ENCODE data around the gene CACNA2D3. TPM values are rescaled to one million over a fixed set of nuclear protein-coding genes. Genes with fewer than 3 reads are reported as not detected.
A peak's percentile ranks its signal among the peaks of the same experiment; 100 is the strongest.

CACNA2D3 gene
- total and polyA plus RNA-seq, 2 donors from 2014 or later, result 5.7 to 11.2 TPM

DNA sequence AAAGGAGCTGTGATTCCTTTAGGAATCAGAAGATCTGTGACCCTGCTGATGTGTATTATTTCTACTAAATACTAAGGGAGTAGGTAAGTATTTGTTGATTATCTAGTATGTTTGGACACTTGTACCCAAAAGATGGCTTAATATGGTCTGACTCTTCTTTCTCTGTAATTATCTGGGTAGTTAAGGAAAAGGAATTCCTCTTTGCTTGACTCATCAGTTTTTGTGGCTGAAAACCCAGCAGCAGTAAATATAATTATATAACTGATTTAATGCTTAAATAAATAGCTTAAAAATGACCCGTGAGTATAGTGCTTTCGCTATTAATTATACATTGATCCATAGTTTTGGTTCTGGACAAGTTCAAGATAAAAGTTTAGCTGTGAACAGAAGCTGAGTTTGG is 649.7 kb downstream of the CACNA2D3 start:
- TF ChIP-seq CTCF (IDR thresholded peaks at IDR 0.05; ENCODE audit: borderline replicate concordance, extremely low read depth, insufficient read depth), result no peak
- H3K9me3 ChIP-seq (ENCODE audit: control insufficient read depth in 2 of 3, insufficient read depth in 1 of 3, low read length in 3 of 3), result no peaks in the 10 kb centered on the region
- FAIRE-seq, result no peak

GRCh38 chr3:54772746-54773145 is 650.4 kb downstream of the CACNA2D3 start:
- DNase-seq (peak in 1 of 5 donors; percentile 17), FAIRE-seq (no peak)
- H3K27me3 ChIP-seq (ENCODE audit: control insufficient read depth, insufficient read depth, low read length), result no peaks in the 10 kb centered on the region
- no peaks in the 10 kb centered on the region for H3K4me1 ChIP-seq (ENCODE audit: control insufficient read depth in 2 of 3, insufficient read depth in 2 of 3, low read depth in 1 of 3, low read length in 3 of 3)
- H3K9ac ChIP-seq (ENCODE audit: low read length in 3 of 3), result no peak overlapping the region
- intact Hi-C loops (cut with DNase I), result no loop called here
- TF ChIP-seq CTCF (IDR thresholded peaks at IDR 0.05; ENCODE audit: borderline replicate concordance, extremely low read depth, insufficient read depth), result no peak
- H3K36me3 ChIP-seq (ENCODE audit: control insufficient read depth in 2 of 3, insufficient read depth in 3 of 3, low read length in 3 of 3), result no peaks in the 10 kb centered on the region
- no peaks in the 10 kb centered on the region for H3K9me3 ChIP-seq (ENCODE audit: control insufficient read depth in 2 of 3, insufficient read depth in 1 of 3, low read length in 3 of 3)
- H3K27ac ChIP-seq (ENCODE audit: low read depth in 2 of 2, low read length in 2 of 2), result no peak overlapping the region
- no peak overlapping the region for H3K4me3 ChIP-seq (ENCODE audit: low read length in 3 of 3)

More for the DNA sequence above, 649.7 kb downstream of the CACNA2D3 start:
- Histone ChIP-seq H3K27ac (ENCODE audit: low read depth in 2 of 2, low read length in 2 of 2) (no peak overlapping the region), H3K27me3 (ENCODE audit: control insufficient read depth, insufficient read depth, low read length) (no peaks in the 10 kb centered on the region), H3K4me1 (ENCODE audit: control insufficient read depth in 2 of 3, insufficient read depth in 2 of 3, low read depth in 1 of 3, low read length in 3 of 3) (no peaks in the 10 kb centered on the region), H3K9ac (ENCODE audit: low read length in 3 of 3) (no peak overlapping the region), H3K36me3 (ENCODE audit: control insufficient read depth in 2 of 3, insufficient read depth in 3 of 3, low read length in 3 of 3) (no peaks in the 10 kb centered on the region), H3K4me3 (ENCODE audit: low read length in 3 of 3) (no peak overlapping the region)
- no peak for DNase-seq
- intact Hi-C loops (cut with DNase I), result no loop called here

DNA sequence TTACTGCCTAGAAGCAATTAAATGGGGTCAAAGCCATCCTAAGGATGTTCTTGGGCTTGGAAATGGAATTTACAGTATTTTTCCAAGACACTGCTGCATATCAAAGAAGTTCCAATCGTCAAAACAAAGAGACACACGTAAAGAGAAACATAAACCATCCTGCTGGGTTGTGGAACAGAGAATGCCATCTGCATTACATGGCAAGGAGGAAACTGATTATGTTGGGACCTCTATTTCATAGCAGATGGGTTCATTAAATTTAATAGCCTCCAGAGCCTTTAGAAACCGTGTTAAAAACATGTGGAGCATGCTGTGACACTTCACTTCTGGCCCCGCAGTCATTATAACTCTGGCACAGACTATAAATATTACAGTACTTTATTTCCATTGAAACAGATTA is 650.9 kb downstream of the CACNA2D3 start:
- Histone ChIP-seq H3K4me1 (ENCODE audit: control insufficient read depth in 2 of 3, insufficient read depth in 2 of 3, low read depth in 1 of 3, low read length in 3 of 3) (no peaks in the 10 kb centered on the region), H3K9me3 (ENCODE audit: control insufficient read depth in 2 of 3, insufficient read depth in 1 of 3, low read length in 3 of 3) (no peaks in the 10 kb centered on the region), H3K4me3 (ENCODE audit: low read length in 3 of 3) (no peak overlapping the region), H3K27me3 (ENCODE audit: control insufficient read depth, insufficient read depth, low read length) (no peaks in the 10 kb centered on the region), H3K27ac (ENCODE audit: low read depth in 2 of 2, low read length in 2 of 2) (no peak overlapping the region), H3K9ac (ENCODE audit: low read length in 3 of 3) (no peak overlapping the region), H3K36me3 (ENCODE audit: control insufficient read depth in 2 of 3, insufficient read depth in 3 of 3, low read length in 3 of 3) (no peaks in the 10 kb centered on the region)
- FAIRE-seq (no peak), DNase-seq (peak in 1 of 5 donors; percentile 36)
- TF ChIP-seq CTCF (IDR thresholded peaks at IDR 0.05; ENCODE audit: borderline replicate concordance, extremely low read depth, insufficient read depth), result no peak
- intact Hi-C loops (cut with DNase I), result no loop called here

- no peak for FAIRE-seq
Measured at GRCh38 chr3:54776601-54777000, 654.2 kb downstream of the CACNA2D3 start.

More at GRCh38 chr3:54776601-54777000, 654.2 kb downstream of the CACNA2D3 start:
- intact Hi-C loops (cut with DNase I), result no loop called here
- Histone ChIP-seq H3K9ac (ENCODE audit: low read length in 3 of 3) (no peak overlapping the region), H3K4me1 (ENCODE audit: control insufficient read depth in 2 of 3, insufficient read depth in 2 of 3, low read depth in 1 of 3, low read length in 3 of 3) (peaks cover 0 to 3% (median 0%) of the 10 kb centered on the region in 3 donors), H3K27ac (ENCODE audit: low read depth in 2 of 2, low read length in 2 of 2) (no peak overlapping the region), H3K4me3 (ENCODE audit: low read length in 3 of 3) (no peak overlapping the region), H3K27me3 (ENCODE audit: control insufficient read depth, insufficient read depth, low read length) (no peaks in the 10 kb centered on the region), H3K9me3 (ENCODE audit: control insufficient read depth in 2 of 3, insufficient read depth in 1 of 3, low read length in 3 of 3) (no peaks in the 10 kb centered on the region), H3K36me3 (ENCODE audit: control insufficient read depth in 2 of 3, insufficient read depth in 3 of 3, low read length in 3 of 3) (no peaks in the 10 kb centered on the region)
- no peak for DNase-seq
- no peak for TF ChIP-seq CTCF (IDR thresholded peaks at IDR 0.05; ENCODE audit: borderline replicate concordance, extremely low read depth, insufficient read depth)

All from kidney (tissue), 14 donors.